GM23338 (cell line): ENCODE data around the gene TNNT1. TPM values are rescaled to one million over a fixed set of nuclear protein-coding genes. Genes with fewer than 3 reads are reported as not detected.

Experiments used
- ATAC-seq: fragments of 200-7000 bp; cut with Tn5 transposase; 3 replicates; pipeline ENCODE4 v1.9.1; 2020
- DNase-seq: peaks from one replicate; pipeline ENCODE4 v3.0.0-alpha.2; 2015; ENCODE audit warnings: low spot score
- H2AFZ ChIP-seq: fragments of 200-600 bp; sonication (generic); 2 replicates; pipeline ENCODE4 v1.8.0; 2016; ENCODE audit warnings: antibody characterized with exemption, mild to moderate bottlenecking, moderate library complexity
- H3F3A ChIP-seq: fragments of 200-600 bp; sonication (generic); replicated peaks from 2 replicates; pipeline ENCODE4 v1.8.0; 2017; ENCODE audit warnings: antibody characterized with exemption, mixed run types, low read depth
- H3K27ac ChIP-seq: fragments of 200-600 bp; sonication (generic); 2 replicates; pipeline ENCODE4 v1.6.1; 2016; ENCODE audit warnings: low read depth
- H3K27me3 ChIP-seq: fragments of 200-600 bp; sonication (generic); 2 replicates; pipeline ENCODE4 v1.8.0; 2016; ENCODE audit warnings: mild to moderate bottlenecking, mixed run types, moderate library complexity; ENCODE audit not compliant: insufficient read depth
- H3K36me3 ChIP-seq: fragments of 200-600 bp; sonication (generic); 2 replicates; pipeline ENCODE4 v1.8.0; 2016; ENCODE audit warnings: mild to moderate bottlenecking; ENCODE audit not compliant: insufficient read depth
- H3K4me1 ChIP-seq: fragments of 200-600 bp; sonication (generic); 2 replicates; pipeline ENCODE4 v1.8.0; 2016; ENCODE audit warnings: mild to moderate bottlenecking, moderate library complexity; ENCODE audit not compliant: insufficient read depth
- H3K4me2 ChIP-seq: fragments of 200-600 bp; sonication (generic); 2 replicates; pipeline ENCODE4 v1.7.1; 2017; ENCODE audit warnings: mixed run types
- H3K4me3 ChIP-seq: fragments of 200-600 bp; sonication (generic); 2 replicates; pipeline ENCODE4 v1.6.1; 2016; ENCODE audit warnings: mixed run types
- H3K79me2 ChIP-seq: fragments of 200-600 bp; sonication (generic); replicated peaks from 2 replicates; pipeline ENCODE4 v1.8.0; 2017; ENCODE audit warnings: mild to moderate bottlenecking; ENCODE audit not compliant: insufficient read depth
- H3K9me2 ChIP-seq: fragments of 200-600 bp; sonication (generic); 2 replicates; pipeline ENCODE4 v1.8.0; 2017; ENCODE audit not compliant: insufficient read depth
- H4K20me1 ChIP-seq: fragments of 200-600 bp; sonication (generic); replicated peaks from 2 replicates; pipeline ENCODE4 v1.8.0; 2017; ENCODE audit warnings: mild to moderate bottlenecking; ENCODE audit not compliant: insufficient read depth
- H3K27ac Mint-ChIP-seq: 2 replicates; pipeline ENCODE4 v1.8.0; 2020; ENCODE audit warnings: inconsistent platforms, mild to moderate bottlenecking, moderate library complexity, mixed read lengths
- H3K27me3 Mint-ChIP-seq: 3 replicates; pipeline ENCODE4 v1.8.0; 2022; ENCODE audit warnings: low read depth, mild to moderate bottlenecking, moderate library complexity, mixed read lengths, inconsistent platforms; ENCODE audit not compliant: insufficient read depth, poor library complexity
- H3K36me3 Mint-ChIP-seq: 3 replicates; pipeline ENCODE4 v1.8.0; 2021; ENCODE audit warnings: low read depth, mild to moderate bottlenecking, inconsistent platforms, moderate library complexity, mixed read lengths
- H3K4me1 Mint-ChIP-seq: 3 replicates; pipeline ENCODE4 v1.8.0; 2020; ENCODE audit warnings: mild to moderate bottlenecking, inconsistent platforms, mixed read lengths
- H3K4me3 Mint-ChIP-seq: 3 replicates; pipeline ENCODE4 v1.8.0; 2021; ENCODE audit warnings: moderate library complexity, mild to moderate bottlenecking, inconsistent platforms, mixed read lengths
- H3K9me3 Mint-ChIP-seq: 3 replicates; pipeline ENCODE4 v1.8.0; 2020; ENCODE audit warnings: moderate library complexity, mild to moderate bottlenecking, inconsistent platforms, mixed read lengths
- POLR2AphosphoS5 ChIP-seq: IDR thresholded peaks from 2 replicates; pipeline ENCODE4 v1.6.1; 2016; ENCODE audit warnings: antibody characterized with exemption, low read depth
- REST ChIP-seq: IDR thresholded peaks from one replicate; pipeline ENCODE4 v1.6.1; 2018; ENCODE audit warnings: antibody characterized with exemption; ENCODE audit not compliant: unreplicated experiment
- STAT1 ChIP-seq: IDR thresholded peaks from one replicate; pipeline ENCODE4 v1.6.1; 2016; ENCODE audit warnings: antibody characterized with exemption; ENCODE audit not compliant: unreplicated experiment
- ZNF462 ChIP-seq: fragments of 250-450 bp; sonication (Bioruptor Pico); IDR thresholded peaks from 2 replicates; pipeline ENCODE4 v1.5.0; 2020; ENCODE audit warnings: mild to moderate bottlenecking, moderate library complexity
- polyA plus RNA-seq: library from polyadenylated mRNA; unstranded; fragments of >200 nt; fragmentation: Nextera tagmentation; extraction: Ambion mirVana; gene quantifications from 2 replicates; pipeline ENCODE4 v1.2.1, GENCODE V29; 2016
- total RNA-seq: library from RNA; depleted of rRNA; stranded (reverse); fragments of >200 nt; shearing (Covaris generic); gene quantifications from 2 replicates; pipeline ENCODE4 v1.2.3, GENCODE V29; 2014
- TF ChIP-seq, protein P1 (sequence below), 2 experiments: fragments of 200-600 bp in 1 of 2; sonication (generic) in 1 of 2; conservative IDR thresholded peaks; 2 replicates each; pipeline versions ENCODE4 v1.5.1 to v1.6.1; 2016 to 2017; ENCODE audit warnings: antibody characterized with exemption in 2 of 2, low read depth in 2 of 2, mild to moderate bottlenecking in 2 of 2, moderate library complexity in 1 of 2

The TNNT1 gene
- total and polyA plus RNA-seq, 2 experiments from 2014 or later, result 59.3 to 150 TPM

DNA sequence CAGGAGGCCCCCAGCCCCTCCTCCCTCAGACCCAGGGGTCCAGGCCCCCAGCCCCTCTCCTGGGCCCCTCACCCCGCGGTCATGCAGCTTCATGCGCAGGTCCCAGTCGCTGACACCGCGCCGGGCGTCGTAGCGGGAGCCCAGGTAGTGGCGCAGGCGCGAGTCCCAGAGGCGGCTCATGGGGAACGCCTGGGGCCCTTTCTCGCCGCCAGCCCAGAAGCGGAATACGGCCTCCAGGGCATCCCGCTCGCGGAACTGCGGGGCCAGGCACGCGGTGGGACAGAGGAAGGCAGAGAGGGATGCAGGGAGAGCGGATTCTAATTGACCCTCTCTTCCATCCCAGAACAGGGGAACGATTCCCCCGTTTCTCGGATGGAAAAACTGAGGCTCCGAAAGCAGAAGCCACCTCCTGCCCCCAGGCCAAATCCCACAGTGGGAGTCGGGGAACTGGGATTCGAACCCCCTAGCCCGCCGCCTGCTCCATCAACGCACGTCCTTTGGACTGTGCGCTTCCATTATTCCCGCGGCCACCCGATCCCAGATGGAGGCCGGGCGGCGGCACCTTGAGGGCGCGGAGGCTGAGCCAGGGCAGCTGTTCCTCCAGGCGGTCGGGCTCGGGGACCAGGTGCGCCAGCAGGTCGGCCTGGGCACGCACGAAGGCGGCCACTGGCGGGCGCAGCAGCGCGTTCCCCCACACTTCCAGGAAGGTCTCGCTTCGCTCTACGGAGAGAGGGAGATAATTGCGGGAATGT is 12.7 kb upstream of the TNNT1 start:
- no peak overlapping the region for H3K27ac ChIP-seq
- no peaks in the 10 kb centered on the region for H4K20me1 ChIP-seq
- ATAC-seq (peak; percentile 0), DNase-seq (peak; percentile 70)
- H3K36me3 ChIP-seq, result no peaks in the 10 kb centered on the region
- Mint-ChIP-seq H3K4me1 (peaks cover 25% of the 10 kb centered on the region), H3K36me3 (no peaks in the 10 kb centered on the region; the same call in 2 of the 3 replicates), H3K27ac (no peak overlapping the region), H3K27me3 (peaks cover 48% of the 10 kb centered on the region), H3K4me3 (no peak overlapping the region), H3K9me3 (no peaks in the 10 kb centered on the region)
- peaks cover 30% of the 10 kb centered on the region for H3K4me1 ChIP-seq
- H3K79me2 ChIP-seq, result no peaks in the 10 kb centered on the region
- peaks cover 32% of the 10 kb centered on the region for H3K27me3 ChIP-seq
- H2AFZ ChIP-seq, result 0 out of 2 replicates have a peak overlapping the region, but pooled peaks have one; percentile 63
- TF ChIP-seq, protein P1, sequence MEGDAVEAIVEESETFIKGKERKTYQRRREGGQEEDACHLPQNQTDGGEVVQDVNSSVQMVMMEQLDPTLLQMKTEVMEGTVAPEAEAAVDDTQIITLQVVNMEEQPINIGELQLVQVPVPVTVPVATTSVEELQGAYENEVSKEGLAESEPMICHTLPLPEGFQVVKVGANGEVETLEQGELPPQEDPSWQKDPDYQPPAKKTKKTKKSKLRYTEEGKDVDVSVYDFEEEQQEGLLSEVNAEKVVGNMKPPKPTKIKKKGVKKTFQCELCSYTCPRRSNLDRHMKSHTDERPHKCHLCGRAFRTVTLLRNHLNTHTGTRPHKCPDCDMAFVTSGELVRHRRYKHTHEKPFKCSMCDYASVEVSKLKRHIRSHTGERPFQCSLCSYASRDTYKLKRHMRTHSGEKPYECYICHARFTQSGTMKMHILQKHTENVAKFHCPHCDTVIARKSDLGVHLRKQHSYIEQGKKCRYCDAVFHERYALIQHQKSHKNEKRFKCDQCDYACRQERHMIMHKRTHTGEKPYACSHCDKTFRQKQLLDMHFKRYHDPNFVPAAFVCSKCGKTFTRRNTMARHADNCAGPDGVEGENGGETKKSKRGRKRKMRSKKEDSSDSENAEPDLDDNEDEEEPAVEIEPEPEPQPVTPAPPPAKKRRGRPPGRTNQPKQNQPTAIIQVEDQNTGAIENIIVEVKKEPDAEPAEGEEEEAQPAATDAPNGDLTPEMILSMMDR (conservative IDR thresholded peaks at IDR 0.05; ENCODE audit: low read depth in 2 of 2), result peak in 1 of 2 experiments; percentile 30; a peak in 2 of 4 replicates
- no peak for TF ChIP-seq STAT1
- H3K9me2 ChIP-seq, result no peaks in the 10 kb centered on the region
- no peaks in the 10 kb centered on the region for H3F3A ChIP-seq
- peak overlapping the region; percentile 56 for H3K4me3 ChIP-seq
- peak overlapping the region; percentile 86 for H3K4me2 ChIP-seq

DNA sequence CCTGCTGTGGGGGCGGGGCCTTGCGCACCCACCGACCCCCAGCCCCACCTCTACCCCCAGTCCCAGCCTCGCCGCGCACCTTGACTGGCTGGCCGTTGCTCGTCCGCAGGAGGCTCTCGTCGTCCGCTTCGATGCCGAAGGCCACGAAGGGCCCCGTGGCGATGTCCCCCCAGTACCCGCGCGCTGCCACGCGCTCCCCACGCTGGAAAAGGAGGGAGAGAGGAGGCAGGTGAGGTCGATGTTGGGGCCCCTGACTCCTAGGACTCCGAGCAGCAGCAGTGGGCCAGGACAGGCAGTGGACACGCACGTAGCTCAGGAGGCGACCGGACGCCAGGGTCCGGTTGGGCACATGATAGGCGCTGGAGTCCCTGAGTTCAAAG is 12.0 kb upstream of the TNNT1 start:
- Mint-ChIP-seq H3K36me3 (no peaks in the 10 kb centered on the region; the same call in 2 of the 3 replicates), H3K27ac (no peak overlapping the region), H3K4me3 (peak overlapping the region; percentile 62), H3K9me3 (no peaks in the 10 kb centered on the region), H3K4me1 (peaks cover 23% of the 10 kb centered on the region), H3K27me3 (peaks cover 48% of the 10 kb centered on the region)
- peaks cover 32% of the 10 kb centered on the region for H3K27me3 ChIP-seq
- no peaks in the 10 kb centered on the region for H3K36me3 ChIP-seq
- no peaks in the 10 kb centered on the region for H4K20me1 ChIP-seq
- no peak overlapping the region for H3K27ac ChIP-seq
- TF ChIP-seq POLR2AphosphoS5, result peak; percentile 69
- no peak for TF ChIP-seq ZNF462 (CRISPR knock-in tag)
- no peak for TF ChIP-seq REST
- ATAC-seq (no peak; the same call in 2 of the 3 replicates), DNase-seq (no peak)
- H3K4me2 ChIP-seq, result peak overlapping the region; percentile 86
- H3K79me2 ChIP-seq, result no peaks in the 10 kb centered on the region
- H2AFZ ChIP-seq, result 0 out of 2 replicates have a peak overlapping the region, but pooled peaks have one; percentile 63
- H3K9me2 ChIP-seq, result no peaks in the 10 kb centered on the region
- peaks cover 30% of the 10 kb centered on the region for H3K4me1 ChIP-seq
- H3F3A ChIP-seq, result no peaks in the 10 kb centered on the region
- peak overlapping the region; percentile 56 for H3K4me3 ChIP-seq
